ENCODE results near the gene AP2A2. TPM values are rescaled to one million over a fixed set of nuclear protein-coding genes. Genes with fewer than 3 reads are reported as not detected.

Gene AP2A2
- total and polyA plus RNA-seq, 2 donors = 14.6 to 57.2 TPM

- H3K36me3 ChIP-seq (ENCODE audit: control insufficient read depth in 2 of 2, insufficient read depth in 2 of 2, low read length in 1 of 2) = peaks cover 52 to 76% of the 10 kb centered on the region in 2 donors
- no peak overlapping the region for H3K4me3 ChIP-seq (ENCODE audit: low read length in 2 of 2)
These were observed 55.0 kb downstream of the AP2A2 start for GRCh38 chr11:980438-981357.

DNA sequence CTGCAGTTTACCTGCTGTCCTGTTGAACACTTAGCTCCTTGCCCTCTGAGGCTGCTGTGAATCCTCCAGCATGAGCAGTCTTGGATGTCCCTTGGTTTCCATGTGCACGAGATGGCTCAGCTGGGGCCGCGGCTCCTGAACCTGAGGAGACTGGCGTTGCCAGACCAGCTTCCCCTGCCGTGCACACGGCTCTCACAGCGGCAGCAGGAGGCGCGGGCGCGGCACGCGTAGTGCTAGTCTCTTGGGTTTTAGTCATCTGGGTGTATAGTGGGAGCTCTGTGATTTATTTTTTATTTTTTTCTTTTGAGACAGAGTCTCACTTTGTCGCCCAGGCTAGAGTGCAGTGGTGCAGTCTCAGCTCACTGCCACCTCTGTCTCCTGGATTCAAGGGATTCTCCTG lies 56.1 kb downstream of the AP2A2 start:
- Histone ChIP-seq H3K4me1 (ENCODE audit: control insufficient read depth in 2 of 2, insufficient read depth in 2 of 2, low read length in 2 of 2) (peaks cover 0 to 3% of the 10 kb centered on the region in 2 donors), H3K27ac (ENCODE audit: low read depth in 1 of 2, low read length in 1 of 2) (no peak overlapping the region), H3K27me3 (ENCODE audit: control insufficient read depth in 2 of 2, insufficient read depth in 1 of 2, low read length in 1 of 2) (no peaks in the 10 kb centered on the region), H3K36me3 (ENCODE audit: control insufficient read depth in 2 of 2, insufficient read depth in 2 of 2, low read length in 1 of 2) (peaks cover 58 to 77% of the 10 kb centered on the region in 2 donors), H3K9me3 (ENCODE audit: control insufficient read depth in 2 of 2, insufficient read depth in 1 of 2, low read length in 1 of 2) (no peaks in the 10 kb centered on the region), H3K4me3 (ENCODE audit: low read length in 2 of 2) (no peak overlapping the region)
- 95% methylated on average over 14 of the region's 14 CpGs for WGBS
- DNase-seq (ENCODE audit: low read depth in 6 of 9, low spot score in 9 of 9) = no peak

More at GRCh38 chr11:980438-981357, 55.0 kb downstream of the AP2A2 start:
- 98% methylated on average over 26 of the region's 26 CpGs for WGBS
- no peaks in the 10 kb centered on the region for H3K27me3 ChIP-seq (ENCODE audit: control insufficient read depth in 2 of 2, insufficient read depth in 1 of 2, low read length in 1 of 2)
- no peaks in the 10 kb centered on the region for H3K9me3 ChIP-seq (ENCODE audit: control insufficient read depth in 2 of 2, insufficient read depth in 1 of 2, low read length in 1 of 2)
- peaks cover 0 to 10% of the 10 kb centered on the region in 2 donors for H3K4me1 ChIP-seq (ENCODE audit: control insufficient read depth in 2 of 2, insufficient read depth in 2 of 2, low read length in 2 of 2)
- DNase-seq (ENCODE audit: low read depth in 6 of 9, low spot score in 9 of 9) = no peak
- H3K27ac ChIP-seq (ENCODE audit: low read depth in 1 of 2, low read length in 1 of 2) = no peak overlapping the region

- Histone ChIP-seq H3K36me3 (ENCODE audit: control insufficient read depth in 2 of 2, insufficient read depth in 2 of 2, low read length in 1 of 2) (peaks cover 59 to 77% of the 10 kb centered on the region in 2 donors), H3K27ac (ENCODE audit: low read depth in 1 of 2, low read length in 1 of 2) (no peak overlapping the region), H3K4me3 (ENCODE audit: low read length in 2 of 2) (no peak overlapping the region), H3K4me1 (ENCODE audit: control insufficient read depth in 2 of 2, insufficient read depth in 2 of 2, low read length in 2 of 2) (no peaks in the 10 kb centered on the region), H3K9me3 (ENCODE audit: control insufficient read depth in 2 of 2, insufficient read depth in 1 of 2, low read length in 1 of 2) (no peaks in the 10 kb centered on the region), H3K27me3 (ENCODE audit: control insufficient read depth in 2 of 2, insufficient read depth in 1 of 2, low read length in 1 of 2) (no peaks in the 10 kb centered on the region)
- WGBS = 98% methylated on average over 15 of the region's 15 CpGs
- no peak for DNase-seq (ENCODE audit: low read depth in 6 of 9, low spot score in 9 of 9)
These were observed 58.9 kb downstream of the AP2A2 start for GRCh38 chr11:984546-984945.

DNA sequence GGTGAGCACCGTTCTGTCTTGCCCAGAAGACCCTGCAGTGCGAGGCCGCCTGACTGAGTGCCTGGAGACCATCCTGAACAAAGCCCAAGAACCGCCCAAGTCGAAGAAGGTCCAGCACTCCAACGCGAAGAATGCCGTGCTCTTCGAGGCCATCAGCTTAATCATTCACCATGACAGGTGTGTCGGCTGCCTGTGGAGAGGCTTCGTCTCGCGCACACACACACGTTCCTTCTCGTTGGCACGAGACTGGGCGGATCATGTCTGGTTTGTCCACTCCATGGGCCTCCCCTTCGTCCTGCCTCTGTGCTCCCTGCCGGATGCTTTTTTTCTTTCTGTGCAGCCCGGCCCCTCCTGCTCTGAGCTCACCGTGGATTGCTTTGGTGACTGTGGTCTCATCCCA lies 59.7 kb downstream of the AP2A2 start:
- Histone ChIP-seq H3K27ac (ENCODE audit: low read depth in 1 of 2, low read length in 1 of 2) (no peak overlapping the region), H3K4me1 (ENCODE audit: control insufficient read depth in 2 of 2, insufficient read depth in 2 of 2, low read length in 2 of 2) (no peaks in the 10 kb centered on the region), H3K27me3 (ENCODE audit: control insufficient read depth in 2 of 2, insufficient read depth in 1 of 2, low read length in 1 of 2) (no peaks in the 10 kb centered on the region), H3K36me3 (ENCODE audit: control insufficient read depth in 2 of 2, insufficient read depth in 2 of 2, low read length in 1 of 2) (peaks cover 63 to 84% of the 10 kb centered on the region in 2 donors), H3K9me3 (ENCODE audit: control insufficient read depth in 2 of 2, insufficient read depth in 1 of 2, low read length in 1 of 2) (no peaks in the 10 kb centered on the region), H3K4me3 (ENCODE audit: low read length in 2 of 2) (no peak overlapping the region)
- WGBS = 96% methylated on average over 21 of the region's 21 CpGs
- DNase-seq (ENCODE audit: low read depth in 6 of 9, low spot score in 9 of 9) = no peak

GRCh38 chr11:985848-986247 lies 60.2 kb downstream of the AP2A2 start:
- Histone ChIP-seq H3K36me3 (ENCODE audit: control insufficient read depth in 2 of 2, insufficient read depth in 2 of 2, low read length in 1 of 2) (peaks cover 60 to 84% of the 10 kb centered on the region in 2 donors), H3K27ac (ENCODE audit: low read depth in 1 of 2, low read length in 1 of 2) (no peak overlapping the region), H3K4me3 (ENCODE audit: low read length in 2 of 2) (no peak overlapping the region), H3K9me3 (ENCODE audit: control insufficient read depth in 2 of 2, insufficient read depth in 1 of 2, low read length in 1 of 2) (no peaks in the 10 kb centered on the region), H3K27me3 (ENCODE audit: control insufficient read depth in 2 of 2, insufficient read depth in 1 of 2, low read length in 1 of 2) (no peaks in the 10 kb centered on the region), H3K4me1 (ENCODE audit: control insufficient read depth in 2 of 2, insufficient read depth in 2 of 2, low read length in 2 of 2) (no peaks in the 10 kb centered on the region)
- no peak for DNase-seq (ENCODE audit: low read depth in 6 of 9, low spot score in 9 of 9)
- 98% methylated on average over 20 of the region's 20 CpGs for whole genome bisulfite sequencing

DNA sequence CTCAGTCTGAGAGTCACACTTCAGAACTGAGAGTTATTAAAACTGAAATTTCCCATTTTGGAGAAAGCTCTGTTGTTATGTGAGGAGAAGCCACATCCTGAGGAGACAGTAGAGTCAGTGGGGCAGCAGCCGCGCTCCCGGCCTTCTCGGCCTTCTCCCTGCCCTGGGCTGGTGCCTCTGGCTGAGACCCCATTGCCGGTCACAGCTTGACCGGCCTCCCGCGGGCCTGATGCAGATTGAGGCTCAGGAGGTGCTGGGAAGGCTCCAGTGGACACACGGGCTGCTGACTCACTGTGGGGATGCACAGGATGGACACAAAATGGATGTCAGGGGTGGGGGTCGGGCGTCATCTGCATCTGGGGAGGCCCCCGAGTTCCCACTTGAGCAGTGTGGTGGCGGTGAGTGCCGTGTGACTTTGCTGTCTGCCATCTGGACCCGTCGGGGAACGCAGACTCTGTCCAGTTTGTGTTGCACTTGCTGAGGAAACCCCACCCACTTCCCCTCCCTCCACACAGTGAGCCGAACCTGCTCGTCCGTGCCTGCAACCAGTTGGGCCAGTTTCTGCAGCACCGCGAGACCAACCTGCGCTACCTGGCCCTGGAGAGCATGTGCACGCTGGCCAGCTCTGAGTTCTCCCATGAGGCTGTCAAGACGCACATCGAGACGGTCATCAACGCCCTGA lies 60.7 kb downstream of the AP2A2 start:
- H3K4me3 ChIP-seq (ENCODE audit: low read length in 2 of 2) = no peak overlapping the region
- no peak overlapping the region for H3K27ac ChIP-seq (ENCODE audit: low read depth in 1 of 2, low read length in 1 of 2)
- no peaks in the 10 kb centered on the region for H3K4me1 ChIP-seq (ENCODE audit: control insufficient read depth in 2 of 2, insufficient read depth in 2 of 2, low read length in 2 of 2)
- DNase-seq (ENCODE audit: low read depth in 6 of 9, low spot score in 9 of 9) = no peak
- no peaks in the 10 kb centered on the region for H3K9me3 ChIP-seq (ENCODE audit: control insufficient read depth in 2 of 2, insufficient read depth in 1 of 2, low read length in 1 of 2)
- no peaks in the 10 kb centered on the region for H3K27me3 ChIP-seq (ENCODE audit: control insufficient read depth in 2 of 2, insufficient read depth in 1 of 2, low read length in 1 of 2)
- 96% methylated on average over 28 of the region's 28 CpGs for WGBS
- peaks cover 61 to 84% of the 10 kb centered on the region in 2 donors for H3K36me3 ChIP-seq (ENCODE audit: control insufficient read depth in 2 of 2, insufficient read depth in 2 of 2, low read length in 1 of 2)

DNA sequence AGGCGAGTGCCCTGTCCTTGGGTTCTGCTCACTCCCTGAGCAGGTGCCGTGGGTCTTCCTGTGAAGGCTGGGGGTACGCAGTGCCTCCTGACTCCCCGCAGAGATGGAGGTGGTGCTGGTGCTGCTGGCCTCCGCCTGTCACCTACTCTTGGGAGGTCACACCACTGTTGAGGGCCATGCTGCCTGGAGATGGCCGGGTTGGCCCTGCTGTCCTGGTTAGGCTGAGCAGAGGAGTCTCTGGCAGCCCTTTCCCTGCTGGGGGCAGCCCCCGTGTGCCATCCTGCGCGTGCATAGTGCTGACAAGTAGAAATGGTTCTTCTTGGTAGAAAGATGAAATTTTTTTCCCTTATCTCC lies 61.3 kb downstream of the AP2A2 start:
- WGBS = 97% methylated on average over 9 of the region's 9 CpGs
- Histone ChIP-seq H3K4me3 (ENCODE audit: low read length in 2 of 2) (no peak overlapping the region), H3K4me1 (ENCODE audit: control insufficient read depth in 2 of 2, insufficient read depth in 2 of 2, low read length in 2 of 2) (no peaks in the 10 kb centered on the region), H3K9me3 (ENCODE audit: control insufficient read depth in 2 of 2, insufficient read depth in 1 of 2, low read length in 1 of 2) (no peaks in the 10 kb centered on the region), H3K36me3 (ENCODE audit: control insufficient read depth in 2 of 2, insufficient read depth in 2 of 2, low read length in 1 of 2) (peaks cover 59 to 85% of the 10 kb centered on the region in 2 donors), H3K27ac (ENCODE audit: low read depth in 1 of 2, low read length in 1 of 2) (no peak overlapping the region), H3K27me3 (ENCODE audit: control insufficient read depth in 2 of 2, insufficient read depth in 1 of 2, low read length in 1 of 2) (no peaks in the 10 kb centered on the region)
- DNase-seq (ENCODE audit: low read depth in 6 of 9, low spot score in 9 of 9) = no peak

DNA sequence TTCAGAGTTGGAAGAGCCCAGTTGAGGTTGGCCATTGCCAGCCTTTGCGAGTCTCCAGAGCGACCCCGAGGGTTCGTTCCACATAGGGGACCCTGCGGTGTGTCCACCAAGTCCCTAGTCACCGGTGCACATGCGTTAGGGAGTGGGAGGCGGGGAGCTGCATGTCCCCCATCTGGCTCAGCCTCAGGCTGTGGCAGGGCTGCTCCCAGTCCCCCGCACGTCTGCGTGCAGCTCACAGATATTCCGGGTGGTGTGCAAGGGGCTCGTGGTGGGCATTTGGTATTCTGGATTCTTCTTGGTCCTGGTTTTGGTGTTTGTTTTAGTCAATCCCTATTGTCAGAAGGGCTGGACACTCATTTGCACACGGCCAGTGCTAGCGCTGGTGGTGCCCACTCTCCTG lies 62.0 kb downstream of the AP2A2 start:
- Histone ChIP-seq H3K36me3 (ENCODE audit: control insufficient read depth in 2 of 2, insufficient read depth in 2 of 2, low read length in 1 of 2) (peaks cover 65 to 89% of the 10 kb centered on the region in 2 donors), H3K4me1 (ENCODE audit: control insufficient read depth in 2 of 2, insufficient read depth in 2 of 2, low read length in 2 of 2) (no peaks in the 10 kb centered on the region), H3K27ac (ENCODE audit: low read depth in 1 of 2, low read length in 1 of 2) (no peak overlapping the region), H3K27me3 (ENCODE audit: control insufficient read depth in 2 of 2, insufficient read depth in 1 of 2, low read length in 1 of 2) (no peaks in the 10 kb centered on the region), H3K9me3 (ENCODE audit: control insufficient read depth in 2 of 2, insufficient read depth in 1 of 2, low read length in 1 of 2) (no peaks in the 10 kb centered on the region), H3K4me3 (ENCODE audit: low read length in 2 of 2) (no peak overlapping the region)
- DNase-seq (ENCODE audit: low read depth in 6 of 9, low spot score in 9 of 9) = no peak
- over 99% methylated on average over 15 of the region's 15 CpGs for WGBS

DNA sequence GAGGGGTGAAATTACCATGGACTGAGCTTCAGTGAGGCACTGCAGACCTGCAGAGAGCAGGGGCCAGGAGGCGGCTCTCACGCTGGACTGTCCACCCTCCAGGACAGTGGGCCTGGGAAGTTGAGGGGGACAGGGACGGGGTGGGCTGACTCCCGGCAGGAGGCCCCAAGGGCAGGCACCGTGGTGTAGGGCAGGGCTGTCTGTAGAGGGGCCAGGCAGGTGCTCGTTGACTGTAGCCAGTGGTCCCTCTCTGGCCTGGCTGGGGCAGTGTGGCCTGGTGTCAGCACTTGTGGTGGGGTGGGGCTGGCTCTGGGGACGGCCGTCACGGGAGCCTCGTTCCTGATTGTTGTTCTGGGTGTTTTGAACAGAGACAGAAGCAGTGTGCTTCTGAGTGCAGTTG lies 64.4 kb downstream of the AP2A2 start:
- H3K9me3 ChIP-seq (ENCODE audit: control insufficient read depth in 2 of 2, insufficient read depth in 1 of 2, low read length in 1 of 2) = no peaks in the 10 kb centered on the region
- 95% methylated on average over 10 of the region's 10 CpGs for WGBS
- DNase-seq (ENCODE audit: low read depth in 6 of 9, low spot score in 9 of 9) = no peak
- H3K27ac ChIP-seq (ENCODE audit: low read depth in 1 of 2, low read length in 1 of 2) = no peak overlapping the region
- H3K27me3 ChIP-seq (ENCODE audit: control insufficient read depth in 2 of 2, insufficient read depth in 1 of 2, low read length in 1 of 2) = no peaks in the 10 kb centered on the region
- H3K4me3 ChIP-seq (ENCODE audit: low read length in 2 of 2) = no peak overlapping the region
- H3K36me3 ChIP-seq (ENCODE audit: control insufficient read depth in 2 of 2, insufficient read depth in 2 of 2, low read length in 1 of 2) = peaks cover 66 to 97% of the 10 kb centered on the region in 2 donors
- no peaks in the 10 kb centered on the region for H3K4me1 ChIP-seq (ENCODE audit: control insufficient read depth in 2 of 2, insufficient read depth in 2 of 2, low read length in 2 of 2)

All from thymus (tissue), 11 donors.